Upper lobe of left lung (tissue), 6 donors: ENCODE measurements around the gene IL1RAPL1. TPM values are rescaled to one million over a fixed set of nuclear protein-coding genes. Genes with fewer than 3 reads are reported as not detected.

Source experiments
- ATAC-seq, 2 donors: fragments of 200-7000 bp; cut with Tn5 transposase; one replicate each; pipeline ENCODE4 v1.9.1; 2022; ENCODE audit warnings: mild to moderate bottlenecking in 2 of 2, moderate library complexity in 2 of 2; ENCODE audit not compliant: low FRiP score in 2 of 2
- DNase-seq, 2 donors: peaks; one replicate each; pipeline ENCODE4 v3.0.0-alpha.2; 2019 to 2020
- H3K27ac ChIP-seq, 4 donors: fragments of 200-600 bp; sonication (generic); one replicate each; pipeline ENCODE4 v1.5.1; 2016 to 2019
- H3K27me3 ChIP-seq, 4 donors: fragments of 200-600 bp; sonication (generic); one replicate each; pipeline ENCODE4 v1.5.1; 2017 to 2019
- H3K36me3 ChIP-seq, 4 donors: fragments of 200-600 bp; sonication (generic); one replicate each; pipeline ENCODE4 v1.5.1; 2016 to 2019
- H3K4me1 ChIP-seq, 4 donors: fragments of 200-600 bp; sonication (generic); one replicate each; pipeline ENCODE4 v1.5.1; 2018 to 2019
- H3K4me3 ChIP-seq, 4 donors: fragments of 200-600 bp; sonication (generic); one replicate each; pipeline ENCODE4 v1.5.1; 2017 to 2019; ENCODE audit warnings: mild to moderate bottlenecking in 2 of 4, moderate library complexity in 1 of 4
- H3K9me3 ChIP-seq, 4 donors: fragments of 200-600 bp; sonication (generic); one replicate each; pipeline ENCODE4 v1.5.1; 2018 to 2019
- EP300 ChIP-seq, 4 donors: sonication (generic); formaldehyde crosslinking; IDR thresholded peaks; one replicate each; pipeline ENCODE4 v1.5.1; 2017; ENCODE audit warnings: antibody characterized with exemption in 4 of 4, control low read depth in 2 of 4
- POLR2A ChIP-seq, 4 donors: fragments of 450-650 bp; IDR thresholded peaks; one replicate each; pipeline ENCODE4 v1.5.1; 2016 to 2017; ENCODE audit warnings: antibody characterized with exemption in 4 of 4, mild to moderate bottlenecking in 2 of 4
- POLR2AphosphoS5 ChIP-seq, 2 donors: sonication (generic); formaldehyde crosslinking; IDR thresholded peaks; one replicate each; pipeline ENCODE4 v1.5.1; 2017; ENCODE audit warnings: antibody characterized with exemption in 2 of 2
- WGBS, 2 donors: methylation state at CpG; one replicate each; pipeline ENCODE4 v1.1.5; 2017 to 2018; 5-methylcytosine and 5-hydroxymethylcytosine counted together
- total RNA-seq, 6 donors: library from RNA; depleted of rRNA in 4 of 6; stranded (reverse); fragments of >200 nt in 4 of 6; gene quantifications; one replicate each; pipeline versions ENCODE4 v1.1.0 to v1.2.1, GENCODE V29; 2016 to 2021
- TF ChIP-seq, protein P1 (sequence below), 6 experiments: fragments of 450-650 bp in 4 of 6; fragments of 200-600 bp in 2 of 6; sonication (generic) in 2 of 6; IDR thresholded peaks; one replicate each; pipeline ENCODE4 v1.5.1; 2016 to 2019; ENCODE audit warnings: antibody characterized with exemption in 6 of 6
- donor health status: DM: no; HTN: no; CAD: no; lungs with moderate emphysema.
- donor health status: DM: no; HTN: yes; CAD: no; lungs with severe emphysema.

IL1RAPL1 gene
- total RNA-seq, 6 donors from 2014 or later, result 0.09 to 0.46 (median 0.33) TPM; not detected in 3

DNA sequence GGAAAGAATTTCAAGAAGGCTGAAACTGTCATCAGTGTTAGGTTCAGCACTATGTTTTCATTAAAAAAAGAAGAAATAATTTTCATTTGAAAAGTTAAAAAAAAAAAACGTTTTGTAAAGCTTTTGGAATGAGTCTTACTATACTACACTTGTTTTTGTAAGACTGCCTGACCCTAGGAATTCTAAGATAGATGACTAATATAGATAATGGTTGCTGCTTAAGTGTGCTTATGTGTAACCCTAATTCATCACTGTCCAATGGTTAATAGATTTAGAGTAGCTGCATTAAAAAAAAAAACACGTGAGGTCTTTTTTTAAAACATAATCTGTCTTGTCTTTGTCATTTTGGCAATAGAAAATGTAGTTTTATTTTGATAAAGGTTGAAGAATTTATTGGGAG lies 323.2 kb downstream of the IL1RAPL1 start:
- ATAC-seq (no peak), DNase-seq (no peak)
- H3K27ac ChIP-seq, result no peak overlapping the region
- no peak overlapping the region for H3K4me3 ChIP-seq
- no peaks in the 10 kb centered on the region for H3K4me1 ChIP-seq
- no peaks in the 10 kb centered on the region for H3K9me3 ChIP-seq
- WGBS, 2 donors, result 13 to 34% methylated on average over 2 of the region's 2 CpGs
- TF ChIP-seq POLR2AphosphoS5 (IDR thresholded peaks at IDR 0.05), result no peak
- TF ChIP-seq POLR2A (IDR thresholded peaks at IDR 0.05), result no peak
- TF ChIP-seq, protein P1, sequence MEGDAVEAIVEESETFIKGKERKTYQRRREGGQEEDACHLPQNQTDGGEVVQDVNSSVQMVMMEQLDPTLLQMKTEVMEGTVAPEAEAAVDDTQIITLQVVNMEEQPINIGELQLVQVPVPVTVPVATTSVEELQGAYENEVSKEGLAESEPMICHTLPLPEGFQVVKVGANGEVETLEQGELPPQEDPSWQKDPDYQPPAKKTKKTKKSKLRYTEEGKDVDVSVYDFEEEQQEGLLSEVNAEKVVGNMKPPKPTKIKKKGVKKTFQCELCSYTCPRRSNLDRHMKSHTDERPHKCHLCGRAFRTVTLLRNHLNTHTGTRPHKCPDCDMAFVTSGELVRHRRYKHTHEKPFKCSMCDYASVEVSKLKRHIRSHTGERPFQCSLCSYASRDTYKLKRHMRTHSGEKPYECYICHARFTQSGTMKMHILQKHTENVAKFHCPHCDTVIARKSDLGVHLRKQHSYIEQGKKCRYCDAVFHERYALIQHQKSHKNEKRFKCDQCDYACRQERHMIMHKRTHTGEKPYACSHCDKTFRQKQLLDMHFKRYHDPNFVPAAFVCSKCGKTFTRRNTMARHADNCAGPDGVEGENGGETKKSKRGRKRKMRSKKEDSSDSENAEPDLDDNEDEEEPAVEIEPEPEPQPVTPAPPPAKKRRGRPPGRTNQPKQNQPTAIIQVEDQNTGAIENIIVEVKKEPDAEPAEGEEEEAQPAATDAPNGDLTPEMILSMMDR (IDR thresholded peaks at IDR 0.05), result no peak
- no peak for TF ChIP-seq EP300 (IDR thresholded peaks at IDR 0.05)
- no peaks in the 10 kb centered on the region for H3K27me3 ChIP-seq
- no peaks in the 10 kb centered on the region for H3K36me3 ChIP-seq

DNA sequence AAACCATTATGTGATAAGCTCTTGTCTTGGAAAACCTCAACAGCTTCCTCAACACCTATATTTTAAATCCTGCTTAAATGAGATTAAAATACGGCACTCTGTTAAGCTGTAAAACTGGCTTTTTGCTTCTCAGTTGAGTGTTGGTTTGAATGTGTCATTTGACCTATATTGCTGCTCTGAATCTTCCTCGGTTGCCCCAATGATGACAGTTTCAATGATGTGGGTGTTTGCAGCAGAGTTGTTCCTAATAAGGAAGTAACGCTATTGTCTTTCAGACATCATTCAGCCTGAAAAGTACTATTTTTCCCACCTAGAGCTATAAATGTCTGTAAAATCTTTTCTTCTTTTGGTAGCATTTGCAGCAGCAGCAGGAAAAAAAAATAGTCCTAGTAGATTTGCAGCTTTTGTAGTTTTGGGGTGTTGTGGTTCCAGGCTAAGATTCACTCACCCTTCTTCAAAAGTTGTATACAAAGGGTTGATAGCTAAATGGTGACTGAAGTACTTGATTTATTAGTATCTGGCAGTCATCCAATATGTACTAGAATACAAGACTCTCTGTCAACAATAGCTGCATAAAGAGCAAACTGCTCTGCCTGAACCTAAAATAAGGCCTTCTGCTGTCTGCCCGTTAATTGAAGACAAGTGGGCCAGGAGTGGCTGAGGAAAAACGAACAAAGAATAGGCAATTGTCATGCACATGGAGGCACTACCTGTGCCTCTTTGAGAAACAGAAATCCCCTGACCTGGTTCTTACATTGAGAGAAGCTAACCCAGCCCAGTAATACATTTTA lies 333.1 kb downstream of the IL1RAPL1 start:
- H3K36me3 ChIP-seq, result no peaks in the 10 kb centered on the region
- TF ChIP-seq POLR2A (IDR thresholded peaks at IDR 0.05) (no peak), POLR2AphosphoS5 (IDR thresholded peaks at IDR 0.05) (no peak), EP300 (IDR thresholded peaks at IDR 0.05) (no peak)
- TF ChIP-seq, protein P1 (IDR thresholded peaks at IDR 0.05), result no peak
- ATAC-seq, result no peak
- no peak overlapping the region for H3K4me3 ChIP-seq
- H3K27me3 ChIP-seq, result no peaks in the 10 kb centered on the region
- 50% methylated on average over 5 of the region's 5 CpGs for WGBS, 2 donors
- H3K27ac ChIP-seq, result no peak overlapping the region
- H3K9me3 ChIP-seq, result no peaks in the 10 kb centered on the region
- H3K4me1 ChIP-seq, result no peaks in the 10 kb centered on the region
- no peak for DNase-seq

DNA sequence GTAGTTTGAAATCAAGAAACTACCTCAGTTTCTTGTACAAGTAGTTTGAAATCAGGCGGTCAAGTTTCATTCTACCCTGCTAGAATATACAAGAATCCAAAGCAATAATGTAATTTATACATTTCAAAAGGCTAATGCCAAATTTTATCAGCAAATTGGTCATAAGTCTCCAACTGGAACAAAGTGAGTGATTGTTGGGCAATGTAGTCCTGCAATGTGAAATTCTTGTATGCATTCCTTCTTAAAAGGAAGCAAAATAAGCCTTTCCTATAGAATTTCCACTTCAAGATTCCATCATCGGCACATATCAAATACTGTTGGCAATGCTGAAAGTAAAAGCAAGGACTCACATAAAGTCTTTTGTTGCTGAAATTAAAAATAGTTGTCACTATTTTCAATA lies 334.9 kb downstream of the IL1RAPL1 start:
- ATAC-seq (no peak), DNase-seq (no peak)
- no peak overlapping the region for H3K4me3 ChIP-seq
- no peak overlapping the region for H3K27ac ChIP-seq
- H3K9me3 ChIP-seq, result no peaks in the 10 kb centered on the region
- no peaks in the 10 kb centered on the region for H3K36me3 ChIP-seq
- WGBS, 2 donors, result 77 to 84% methylated on average over 2 of the region's 2 CpGs
- H3K27me3 ChIP-seq, result no peaks in the 10 kb centered on the region
- H3K4me1 ChIP-seq, result no peaks in the 10 kb centered on the region
- TF ChIP-seq POLR2AphosphoS5 (IDR thresholded peaks at IDR 0.05) (no peak), POLR2A (IDR thresholded peaks at IDR 0.05) (no peak), EP300 (IDR thresholded peaks at IDR 0.05) (no peak)
- TF ChIP-seq, protein P1 (IDR thresholded peaks at IDR 0.05), result no peak

DNA sequence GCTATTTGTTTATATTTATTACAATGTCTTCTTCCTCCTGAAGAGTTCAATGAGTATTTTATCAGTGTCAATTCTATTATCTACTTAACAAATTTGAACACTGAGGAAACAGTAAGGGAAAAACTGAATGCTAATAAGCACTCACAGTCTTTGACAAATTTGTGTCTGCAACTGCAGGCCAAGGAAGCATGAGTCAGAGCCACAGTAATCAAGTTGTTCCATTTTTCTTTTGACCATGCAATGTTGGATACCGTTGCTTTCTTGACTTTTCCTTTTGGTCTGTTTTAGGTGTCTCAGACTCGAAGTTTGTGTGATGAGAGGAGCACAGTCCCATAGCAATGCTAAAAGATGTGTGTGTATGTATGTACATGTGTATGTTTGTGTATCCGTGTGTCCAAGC lies 359.6 kb downstream of the IL1RAPL1 start:
- DNase-seq (no peak), ATAC-seq (no peak)
- Histone ChIP-seq H3K9me3 (no peaks in the 10 kb centered on the region), H3K4me1 (no peaks in the 10 kb centered on the region), H3K27me3 (no peaks in the 10 kb centered on the region), H3K4me3 (no peak overlapping the region), H3K27ac (no peak overlapping the region), H3K36me3 (no peaks in the 10 kb centered on the region)
- TF ChIP-seq POLR2A (IDR thresholded peaks at IDR 0.05), result no peak
- TF ChIP-seq, protein P1 (IDR thresholded peaks at IDR 0.05), result no peak
- TF ChIP-seq EP300 (IDR thresholded peaks at IDR 0.05), result no peak
- TF ChIP-seq POLR2AphosphoS5 (IDR thresholded peaks at IDR 0.05), result no peak
- 67 to 85% methylated on average over 3 of the region's 3 CpGs for WGBS, 2 donors

DNA sequence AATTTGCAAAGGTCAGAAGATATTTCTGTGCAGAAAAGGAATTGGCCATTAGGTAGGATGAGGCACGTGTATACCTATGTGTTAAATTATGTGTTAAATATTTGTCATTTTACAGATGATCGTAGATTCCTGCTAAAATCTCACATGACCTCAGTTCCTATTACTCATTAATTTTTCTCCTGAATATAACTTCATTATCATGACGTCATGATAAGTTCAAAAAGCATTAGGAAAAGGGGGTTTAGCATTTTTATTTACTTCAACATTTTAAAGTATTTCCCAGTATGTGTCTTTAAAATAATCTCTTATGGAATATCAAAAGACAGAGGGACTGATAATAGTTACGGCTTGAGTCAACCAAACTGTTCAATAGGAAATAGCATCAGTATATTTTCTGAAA lies 372.8 kb downstream of the IL1RAPL1 start:
- TF ChIP-seq POLR2AphosphoS5 (IDR thresholded peaks at IDR 0.05), result no peak
- TF ChIP-seq, protein P1 (IDR thresholded peaks at IDR 0.05), result no peak
- no peak for TF ChIP-seq EP300 (IDR thresholded peaks at IDR 0.05)
- no peak for TF ChIP-seq POLR2A (IDR thresholded peaks at IDR 0.05)
- 56 to 64% methylated on average over 4 of the region's 4 CpGs for WGBS, 2 donors
- Histone ChIP-seq H3K36me3 (no peaks in the 10 kb centered on the region), H3K27me3 (no peaks in the 10 kb centered on the region), H3K27ac (no peak overlapping the region), H3K4me1 (no peaks in the 10 kb centered on the region), H3K9me3 (no peaks in the 10 kb centered on the region), H3K4me3 (no peak overlapping the region)
- DNase-seq (no peak), ATAC-seq (no peak)
